HG03460 (cell line): ENCODE data around the gene CD151.

ENCODE experiments used
- ATAC-seq: cut with Tn5 transposase; IDR thresholded peaks from one replicate; pipeline ENCODE4 v1.9.1; 2021; ENCODE audit not compliant: unreplicated experiment

CD151 gene

DNA sequence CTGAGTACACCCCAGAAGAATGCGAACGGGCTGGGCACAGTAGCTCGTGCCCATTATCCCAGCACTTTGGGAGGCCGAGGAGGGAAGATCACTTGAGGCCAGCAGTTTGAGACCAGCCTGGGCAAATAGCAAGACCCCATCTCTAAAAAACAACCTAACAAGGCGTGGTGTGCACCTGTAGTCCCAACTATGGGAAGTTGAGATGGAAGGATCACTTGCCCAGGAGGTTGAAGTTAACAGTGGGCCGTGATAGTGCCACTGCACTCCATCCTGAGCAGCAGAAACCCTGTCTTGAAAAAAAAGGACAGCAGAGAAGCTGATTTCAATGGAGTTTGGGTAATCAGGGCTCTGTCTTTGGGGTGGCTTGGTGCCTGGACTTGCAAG, 19.7 kb upstream of the CD151 start:
- ATAC-seq: no peak

GRCh38 chr11:813456-814096, 19.2 kb upstream of the CD151 start:
- ATAC-seq: no peak

DNA sequence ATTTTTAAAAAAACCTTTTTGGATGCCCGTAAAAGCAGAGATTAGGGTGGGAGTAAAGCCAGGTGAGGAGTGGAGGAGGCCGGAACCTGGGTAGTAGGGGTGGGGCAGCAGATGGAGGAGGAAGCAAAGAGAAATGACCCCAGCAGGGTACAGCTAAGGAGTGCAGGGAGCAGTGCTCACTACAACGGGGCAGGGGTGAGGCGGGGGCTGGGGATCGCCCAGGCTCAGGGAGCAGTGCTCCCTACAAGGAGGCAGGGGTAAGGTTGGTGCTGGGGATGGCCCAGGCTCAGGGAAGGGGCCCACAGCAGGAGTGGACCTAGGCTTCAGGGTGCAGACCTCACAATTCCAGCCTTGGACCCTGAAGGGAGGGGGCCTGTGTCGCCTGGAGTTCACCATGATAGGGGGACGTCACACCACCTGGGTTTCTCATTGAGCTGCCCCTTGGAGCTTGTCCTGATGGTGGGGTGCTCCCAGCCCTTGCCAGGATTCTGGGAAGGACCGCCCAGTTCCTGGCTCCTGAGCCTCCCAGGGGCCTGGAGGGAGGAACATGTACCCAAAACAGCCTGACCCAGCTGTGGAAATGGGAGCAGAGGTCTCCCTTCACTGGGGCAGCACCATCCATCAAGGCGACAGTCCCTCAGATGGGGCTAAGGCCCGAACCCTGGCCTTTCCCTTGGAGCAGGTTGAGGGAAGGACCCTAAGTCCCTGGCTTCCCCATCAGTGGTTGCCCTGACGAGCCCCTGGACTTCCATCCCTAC, 16.9 kb upstream of the CD151 start:
- no peak for ATAC-seq

- no peak for ATAC-seq
These were observed 16.3 kb upstream of the CD151 start for GRCh38 chr11:816433-816779.

- ATAC-seq: no peak
These were observed 14.2 kb upstream of the CD151 start, which contains the start of gene PNPLA2 for GRCh38 chr11:818396-819128. Gene PNPLA2 (plus strand): TSS chr11:818914. CDS start chr11:819719, 805 bp downstream.

GRCh38 chr11:819129-819931, 13.4 kb upstream of the CD151 start:
- ATAC-seq: peak; percentile 58

GRCh38 chr11:819943-820649, 12.7 kb upstream of the CD151 start:
- ATAC-seq: peak; percentile 56

DNA sequence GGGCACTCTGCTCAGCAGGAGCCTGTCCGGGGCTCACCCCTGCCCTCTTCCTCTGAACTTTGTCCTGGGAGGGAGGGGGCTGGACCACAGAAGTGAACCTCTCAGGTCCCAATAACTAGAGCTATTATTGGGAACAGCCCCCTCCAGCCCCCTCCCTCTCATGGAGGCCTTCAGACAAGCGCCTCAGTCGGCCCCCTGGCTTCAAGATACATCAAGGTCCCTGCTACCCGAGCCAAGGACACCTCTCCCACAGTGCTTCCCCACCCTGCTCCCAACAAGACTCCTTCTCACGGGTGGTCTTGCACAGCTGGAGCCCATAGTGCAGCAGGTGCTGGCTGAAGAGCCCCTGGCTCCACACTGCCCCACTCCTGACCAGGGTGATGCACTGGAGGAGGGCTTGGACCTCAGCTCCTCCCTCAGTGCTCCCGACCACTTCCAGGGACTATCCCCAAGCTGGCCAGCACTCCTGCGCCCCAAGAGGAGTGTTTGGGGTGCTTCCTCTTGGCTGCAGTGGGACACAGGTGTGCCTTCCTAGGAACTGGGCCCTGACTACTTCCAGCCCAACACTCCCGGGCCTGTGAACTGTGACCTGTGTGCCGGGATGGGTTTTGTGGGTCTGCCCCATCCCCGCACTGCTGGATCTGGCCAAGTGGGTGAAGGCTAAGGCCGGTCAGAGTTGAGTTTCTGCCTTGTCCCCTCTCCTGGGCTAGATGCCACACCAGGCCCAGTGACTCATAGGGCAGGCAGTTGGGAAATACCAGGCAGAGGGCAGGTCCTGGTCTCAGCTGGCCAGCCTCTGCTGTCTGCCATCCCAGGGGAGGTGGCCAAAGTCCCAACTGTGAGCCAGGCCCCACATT, 11.9 kb upstream of the CD151 start:
- ATAC-seq: no peak

GRCh38 chr11:821512-822371, 11.0 kb upstream of the CD151 start:
- no peak for ATAC-seq

GRCh38 chr11:823441-824291, 9.1 kb upstream of the CD151 start:
- no peak for ATAC-seq

DNA sequence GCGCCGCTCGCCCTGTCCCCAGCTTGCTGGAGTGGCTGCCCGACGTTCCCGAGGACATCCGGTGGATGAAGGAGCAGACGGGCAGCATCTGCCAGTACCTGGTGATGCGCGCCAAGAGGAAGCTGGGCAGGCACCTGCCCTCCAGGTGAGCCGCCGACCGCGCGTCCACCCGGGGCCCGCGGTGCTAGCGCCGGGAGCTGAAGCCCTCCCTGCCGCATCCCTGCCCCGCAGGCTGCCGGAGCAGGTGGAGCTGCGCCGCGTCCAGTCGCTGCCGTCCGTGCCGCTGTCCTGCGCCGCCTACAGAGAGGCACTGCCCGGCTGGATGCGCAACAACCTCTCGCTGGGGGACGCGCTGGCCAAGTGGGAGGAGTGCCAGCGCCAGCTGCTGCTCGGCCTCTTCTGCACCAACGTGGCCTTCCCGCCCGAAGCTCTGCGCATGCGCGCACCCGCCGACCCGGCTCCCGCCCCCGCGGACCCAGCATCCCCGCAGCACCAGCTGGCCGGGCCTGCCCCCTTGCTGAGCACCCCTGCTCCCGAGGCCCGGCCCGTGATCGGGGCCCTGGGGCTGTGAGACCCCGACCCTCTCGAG, 8.4 kb upstream of the CD151 start:
- ATAC-seq: no peak

DNA sequence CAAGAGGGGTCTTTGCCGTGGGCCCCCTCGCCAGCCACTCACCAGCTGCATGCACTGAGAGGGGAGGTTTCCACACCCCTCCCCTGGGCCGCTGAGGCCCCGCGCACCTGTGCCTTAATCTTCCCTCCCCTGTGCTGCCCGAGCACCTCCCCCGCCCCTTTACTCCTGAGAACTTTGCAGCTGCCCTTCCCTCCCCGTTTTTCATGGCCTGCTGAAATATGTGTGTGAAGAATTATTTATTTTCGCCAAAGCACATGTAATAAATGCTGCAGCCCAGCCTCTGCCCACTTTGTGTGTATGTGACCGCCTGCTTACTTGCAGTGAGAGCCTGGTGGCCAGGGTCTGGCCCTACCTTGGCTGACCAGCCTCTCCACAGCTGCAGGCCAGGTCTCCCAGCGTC, 7.8 kb upstream of the CD151 start:
- no peak for ATAC-seq

DNA sequence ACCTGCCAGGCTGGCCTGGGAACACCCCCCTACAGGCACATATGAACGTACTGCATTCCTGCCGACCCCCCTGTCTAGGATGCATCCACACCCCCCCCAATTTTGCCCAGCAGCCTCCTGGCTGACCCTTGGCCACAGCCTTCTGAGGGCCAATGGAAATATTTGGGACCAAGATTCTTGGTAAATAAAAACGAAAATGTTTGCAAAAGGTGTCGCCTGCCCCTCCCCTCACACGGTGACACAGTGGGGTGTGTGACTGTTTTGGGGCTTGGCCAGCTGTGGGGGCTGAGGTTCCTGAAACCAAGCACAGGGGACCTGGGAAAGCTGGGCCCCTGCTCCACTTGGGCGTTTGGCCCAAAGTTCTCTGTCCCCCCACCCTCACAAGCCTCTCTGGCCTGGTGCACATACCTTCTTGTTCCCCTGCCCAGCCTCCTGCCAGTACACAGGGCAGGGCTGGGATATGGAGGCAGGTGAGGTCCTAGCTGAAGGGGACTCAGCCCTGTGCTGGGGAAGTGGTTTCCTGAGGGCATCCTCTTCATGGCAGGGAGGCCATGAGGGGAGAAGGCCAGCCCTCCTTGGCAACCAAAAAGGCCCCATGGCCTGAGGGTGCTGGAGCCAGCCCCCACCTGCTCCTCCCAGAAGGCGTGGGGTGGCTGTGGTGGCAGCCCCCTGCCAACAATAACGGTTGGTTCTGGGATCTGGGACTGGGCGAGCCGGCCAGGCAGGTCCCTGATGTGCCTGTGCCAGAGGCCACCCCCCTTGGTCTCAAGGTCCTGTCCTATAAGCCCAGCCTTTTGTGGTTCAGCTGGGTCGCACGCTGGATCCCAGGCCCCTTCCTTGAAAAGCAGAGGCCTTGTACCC, 7.2 kb upstream of the CD151 start:
- no peak for ATAC-seq

- ATAC-seq: no peak
These were observed 6.5 kb upstream of the CD151 start for GRCh38 chr11:826227-826621.

- no peak for ATAC-seq
These were observed 6.0 kb upstream of the CD151 start for GRCh38 chr11:826836-827145.

- ATAC-seq: peak; percentile 37
These were observed 5.4 kb upstream of the CD151 start for GRCh38 chr11:827146-827896.
